ENCODE data around the gene MESP2.

The MESP2 gene

GRCh38 chr15:89812847-89813320, 36.8 kb downstream of the MESP2 start:
- H3K9me3 ChIP-seq (replicated peaks; ENCODE audit: insufficient read depth, low read length), result no peaks in the 10 kb centered on the region
- H3K79me2 ChIP-seq (ENCODE audit: low read length), result no peaks in the 10 kb centered on the region
- H3F3A ChIP-seq (ENCODE audit: insufficient read depth, low read length), result no peaks in the 10 kb centered on the region
- no peaks in the 10 kb centered on the region for H3K27me3 ChIP-seq (replicated peaks; ENCODE audit: insufficient read depth, low read length)
- DNase-seq, result no peak
- H3K9ac ChIP-seq (ENCODE audit: low read length), result no peak overlapping the region
- H3K36me3 ChIP-seq (replicated peaks; ENCODE audit: insufficient read depth, low read length), result no peaks in the 10 kb centered on the region
- no peak overlapping the region for H3K27ac ChIP-seq (ENCODE audit: low read length)
- TF ChIP-seq EZH2phosphoT487 (IDR thresholded peaks at IDR 0.05; ENCODE audit: low read length) (no peak), EZH2 (optimal IDR thresholded peaks at IDR 0.05; ENCODE audit: low read depth, low read length) (no peak), CTCF (IDR thresholded peaks at IDR 0.05; ENCODE audit: low read length) (no peak)
- no peak overlapping the region for H3K4me3 ChIP-seq (ENCODE audit: low read length)
- H4K20me1 ChIP-seq (ENCODE audit: insufficient read depth, low read length), result no peaks in the 10 kb centered on the region
- no peaks in the 10 kb centered on the region for H3K9me2 ChIP-seq (replicated peaks; ENCODE audit: insufficient read depth, low read length)
- no peak overlapping the region for H2AFZ ChIP-seq (ENCODE audit: low read length)
- H3K4me2 ChIP-seq (ENCODE audit: low read depth, low read length), result no peak overlapping the region
- no peaks in the 10 kb centered on the region for H3K4me1 ChIP-seq (ENCODE audit: low read length)

GRCh38 chr15:89813381-89814111, 37.4 kb downstream of the MESP2 start:
- Histone ChIP-seq H3F3A (ENCODE audit: insufficient read depth, low read length) (no peaks in the 10 kb centered on the region), H3K9me2 (replicated peaks; ENCODE audit: insufficient read depth, low read length) (no peaks in the 10 kb centered on the region), H3K9ac (ENCODE audit: low read length) (no peak overlapping the region), H2AFZ (ENCODE audit: low read length) (no peak overlapping the region), H3K36me3 (replicated peaks; ENCODE audit: insufficient read depth, low read length) (no peaks in the 10 kb centered on the region), H3K9me3 (replicated peaks; ENCODE audit: insufficient read depth, low read length) (no peaks in the 10 kb centered on the region), H4K20me1 (ENCODE audit: insufficient read depth, low read length) (no peaks in the 10 kb centered on the region), H3K79me2 (ENCODE audit: low read length) (no peaks in the 10 kb centered on the region), H3K27ac (ENCODE audit: low read length) (no peak overlapping the region), H3K27me3 (replicated peaks; ENCODE audit: insufficient read depth, low read length) (no peaks in the 10 kb centered on the region), H3K4me3 (ENCODE audit: low read length) (no peak overlapping the region), H3K4me1 (ENCODE audit: low read length) (no peaks in the 10 kb centered on the region), H3K4me2 (ENCODE audit: low read depth, low read length) (no peak overlapping the region)
- no peak for DNase-seq
- no peak for TF ChIP-seq CTCF (IDR thresholded peaks at IDR 0.05; ENCODE audit: low read length)
- no peak for TF ChIP-seq EZH2 (optimal IDR thresholded peaks at IDR 0.05; ENCODE audit: low read depth, low read length)
- no peak for TF ChIP-seq EZH2phosphoT487 (IDR thresholded peaks at IDR 0.05; ENCODE audit: low read length)

GRCh38 chr15:89814112-89814742, 38.1 kb downstream of the MESP2 start:
- Histone ChIP-seq H3K36me3 (replicated peaks; ENCODE audit: insufficient read depth, low read length) (no peaks in the 10 kb centered on the region), H4K20me1 (ENCODE audit: insufficient read depth, low read length) (no peaks in the 10 kb centered on the region), H3K4me3 (ENCODE audit: low read length) (no peak overlapping the region), H3F3A (ENCODE audit: insufficient read depth, low read length) (no peaks in the 10 kb centered on the region), H3K9me2 (replicated peaks; ENCODE audit: insufficient read depth, low read length) (no peaks in the 10 kb centered on the region), H3K27me3 (replicated peaks; ENCODE audit: insufficient read depth, low read length) (no peaks in the 10 kb centered on the region), H3K79me2 (ENCODE audit: low read length) (no peaks in the 10 kb centered on the region), H3K27ac (ENCODE audit: low read length) (no peak overlapping the region), H3K4me2 (ENCODE audit: low read depth, low read length) (no peak overlapping the region), H3K4me1 (ENCODE audit: low read length) (no peaks in the 10 kb centered on the region), H3K9ac (ENCODE audit: low read length) (no peak overlapping the region), H2AFZ (ENCODE audit: low read length) (no peak overlapping the region), H3K9me3 (replicated peaks; ENCODE audit: insufficient read depth, low read length) (no peaks in the 10 kb centered on the region)
- no peak for DNase-seq
- TF ChIP-seq EZH2 (optimal IDR thresholded peaks at IDR 0.05; ENCODE audit: low read depth, low read length) (no peak), CTCF (IDR thresholded peaks at IDR 0.05; ENCODE audit: low read length) (no peak), EZH2phosphoT487 (IDR thresholded peaks at IDR 0.05; ENCODE audit: low read length) (no peak)
